ENCODE measurements around the gene ATG2A. TPM values are rescaled to one million over a fixed set of nuclear protein-coding genes. Genes with fewer than 3 reads are reported as not detected.
A peak's percentile ranks its signal among the peaks of the same experiment; 100 is the strongest.

Gene ATG2A
- total and polyA plus RNA-seq, 2 donors (not counting 3 experiments of a cell fraction or from before 2014, with no cell fraction given): 13.4 to 24.3 TPM

DNA sequence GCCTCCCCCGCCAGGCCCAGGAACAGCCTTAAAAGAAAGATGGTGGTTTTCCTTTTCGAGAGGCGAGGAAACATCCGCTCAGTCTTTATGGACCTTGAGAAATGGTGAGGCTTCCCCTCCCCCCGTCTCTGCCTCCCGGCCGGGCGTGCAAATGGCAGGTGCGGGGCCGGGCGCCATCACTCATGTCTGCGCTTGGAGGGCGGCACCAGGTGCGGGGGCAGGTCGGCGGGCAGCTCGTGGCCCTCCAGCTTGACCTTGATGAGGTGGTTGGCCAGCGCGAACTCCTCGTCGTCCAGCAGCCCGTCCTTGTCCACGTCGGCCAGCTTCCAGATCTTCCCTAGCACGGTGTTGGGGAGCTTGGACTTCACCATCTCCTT, 62.9 kb downstream of the ATG2A start:
- Histone ChIP-seq H4K20me1 (replicated peaks; ENCODE audit: control insufficient read depth, extremely low read depth, insufficient read depth, low read length) (no peaks in the 10 kb centered on the region), H3K79me2 (ENCODE audit: control insufficient read depth, insufficient read depth, low read length) (peaks cover 23% of the 10 kb centered on the region), H3K36me3 (ENCODE audit: control insufficient read depth in 2 of 2, extremely low read depth in 1 of 2, insufficient read depth in 2 of 2, low read length in 2 of 2) (peaks cover 0 to 13% of the 10 kb centered on the region in 2 experiments), H3K9ac (replicated peaks; ENCODE audit: extremely low read depth, insufficient read depth, low read length) (no peak overlapping the region), H3K4me3 (replicated peaks in 1 of 3; ENCODE audit: insufficient read depth in 1 of 3, low read depth in 1 of 3, low read length in 3 of 3) (no peak overlapping the region), H3K9me1 (replicated peaks; ENCODE audit: control insufficient read depth, extremely low read depth, insufficient read depth, low read length) (no peaks in the 10 kb centered on the region), H2AFZ (ENCODE audit: low read depth, low read length) (no peak overlapping the region), H3K4me1 (ENCODE audit: control insufficient read depth, extremely low read depth, insufficient read depth, low read length) (peaks cover 37% of the 10 kb centered on the region), H3K9me3 (replicated peaks; ENCODE audit: control insufficient read depth, insufficient read depth, low read length) (no peaks in the 10 kb centered on the region), H3K4me2 (ENCODE audit: insufficient read depth, low read length) (no peak overlapping the region), H3K27me3 (ENCODE audit: control insufficient read depth in 2 of 2, insufficient read depth in 2 of 2, low read length in 2 of 2) (no peaks in the 10 kb centered on the region), H3K27ac (ENCODE audit: insufficient read depth, low read depth, low read length) (peak overlapping the region; percentile 74)
- no peak for TF ChIP-seq GATA2 (IDR thresholded peaks at IDR 0.05; ENCODE audit: insufficient read depth, insufficient read length, low read depth, low read length)
- TF ChIP-seq, protein P1, sequence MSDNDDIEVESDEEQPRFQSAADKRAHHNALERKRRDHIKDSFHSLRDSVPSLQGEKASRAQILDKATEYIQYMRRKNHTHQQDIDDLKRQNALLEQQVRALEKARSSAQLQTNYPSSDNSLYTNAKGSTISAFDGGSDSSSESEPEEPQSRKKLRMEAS (IDR thresholded peaks at IDR 0.05; ENCODE audit: insufficient read depth, insufficient read length): no peak
- TF ChIP-seq, protein P2, sequence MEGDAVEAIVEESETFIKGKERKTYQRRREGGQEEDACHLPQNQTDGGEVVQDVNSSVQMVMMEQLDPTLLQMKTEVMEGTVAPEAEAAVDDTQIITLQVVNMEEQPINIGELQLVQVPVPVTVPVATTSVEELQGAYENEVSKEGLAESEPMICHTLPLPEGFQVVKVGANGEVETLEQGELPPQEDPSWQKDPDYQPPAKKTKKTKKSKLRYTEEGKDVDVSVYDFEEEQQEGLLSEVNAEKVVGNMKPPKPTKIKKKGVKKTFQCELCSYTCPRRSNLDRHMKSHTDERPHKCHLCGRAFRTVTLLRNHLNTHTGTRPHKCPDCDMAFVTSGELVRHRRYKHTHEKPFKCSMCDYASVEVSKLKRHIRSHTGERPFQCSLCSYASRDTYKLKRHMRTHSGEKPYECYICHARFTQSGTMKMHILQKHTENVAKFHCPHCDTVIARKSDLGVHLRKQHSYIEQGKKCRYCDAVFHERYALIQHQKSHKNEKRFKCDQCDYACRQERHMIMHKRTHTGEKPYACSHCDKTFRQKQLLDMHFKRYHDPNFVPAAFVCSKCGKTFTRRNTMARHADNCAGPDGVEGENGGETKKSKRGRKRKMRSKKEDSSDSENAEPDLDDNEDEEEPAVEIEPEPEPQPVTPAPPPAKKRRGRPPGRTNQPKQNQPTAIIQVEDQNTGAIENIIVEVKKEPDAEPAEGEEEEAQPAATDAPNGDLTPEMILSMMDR (IDR thresholded peaks at IDR 0.05; ENCODE audit: extremely low read depth in 1 of 2, insufficient read depth in 1 of 2, low read depth in 1 of 2, low read length in 2 of 2): no peak
- TF ChIP-seq FOS (IDR thresholded peaks at IDR 0.05; ENCODE audit: borderline replicate concordance, insufficient read depth, low read length): no peak
- no peak for TF ChIP-seq MYC (IDR thresholded peaks at IDR 0.05; ENCODE audit: low read depth, low read length)
- TF ChIP-seq JUN (IDR thresholded peaks at IDR 0.05; ENCODE audit: borderline replicate concordance, insufficient read depth, insufficient read length, low read depth): no peak
- TF ChIP-seq POLR2A (IDR thresholded peaks at IDR 0.05; ENCODE audit: low read depth, low read length): no peak
- no peak for TF ChIP-seq EZH2 (IDR thresholded peaks at IDR 0.05; ENCODE audit: borderline replicate concordance, low read depth, low read length, severe bottlenecking)
- no peak for TF ChIP-seq POLR2AphosphoS5 (IDR thresholded peaks at IDR 0.05; ENCODE audit: insufficient read depth, low read depth, low read length)
- intact Hi-C loops (cut with micrococcal nuclease): loop anchor here (2.0 kb wide), 1 partner anchor 63 kb away; the partner anchor contains the start of gene ATG2A
- no TSS peak for BruUV-seq (replicated peaks)
- DNase-seq (ENCODE audit: low read depth, low spot score): no peak
- dilution Hi-C loops (cut with MboI; ENCODE audit: extremely low pct_ligation_motif_present, low sequenced_read_pairs): no loop called here
- CTCF ChIA-PET: interaction anchor here (1.7 to 9.1 kb wide), 4 partner anchors 10 to 34 kb away, joined by 7 to 101 read pairs (median 44); partner anchors contain the start of genes CDC42BPG and EHD1
- FAIRE-seq: no peak
- POLR2A ChIA-PET: interaction anchor here (1.0 to 2.8 kb wide), 4 partner anchors 10 to 24 kb away, joined by 3 to 18 read pairs (median 11); partner anchors contain the start of gene EHD1
